Activated CD8-positive, alpha-beta memory T cell treated with anti-CD3 and anti-CD28 coated beads, Interleukin-2, amount 50 U/mL, for 24 hours (primary cell): ENCODE measurements around the gene CABP7.

ENCODE experiments used
- DNase-seq: peaks from one replicate; pipeline ENCODE4 v3.0.0-alpha.2; 2020; ENCODE audit errors: extremely low read depth

Gene CABP7

DNA sequence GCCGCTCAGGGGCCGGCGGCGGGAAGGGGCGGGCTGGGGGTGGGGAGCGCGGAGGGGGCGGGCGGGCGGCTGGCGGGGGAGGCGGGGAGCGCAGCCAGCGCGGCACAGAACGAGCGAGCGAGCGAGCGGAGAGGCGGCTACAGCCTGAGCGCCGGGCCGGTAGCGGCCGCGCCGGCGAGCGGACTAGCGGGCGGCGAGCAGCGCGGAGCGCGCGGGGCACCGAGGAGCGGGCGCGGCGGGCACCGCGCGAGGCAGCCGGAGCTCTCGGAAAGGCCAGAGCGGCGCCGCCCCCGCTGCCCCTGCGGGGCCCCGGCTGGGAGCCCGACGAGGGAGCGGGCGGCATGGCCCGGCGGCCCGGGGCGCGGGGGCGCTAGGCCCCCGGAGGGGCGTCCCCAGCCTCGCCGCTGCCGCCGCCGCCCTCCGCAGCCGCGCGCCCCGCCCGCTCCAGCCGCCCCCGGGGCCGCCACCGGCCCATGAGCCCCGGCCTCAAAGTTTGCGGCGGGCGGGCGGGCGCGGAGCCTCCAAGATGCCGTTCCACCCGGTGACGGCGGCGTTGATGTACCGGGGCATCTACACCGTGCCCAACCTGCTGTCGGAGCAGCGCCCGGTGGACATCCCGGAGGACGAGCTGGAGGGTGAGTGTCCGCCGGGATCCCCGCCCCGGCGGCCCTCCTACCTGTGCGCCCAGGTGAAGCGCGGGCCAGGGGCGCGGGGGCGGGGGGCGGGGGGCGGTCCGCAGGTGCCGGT is at the start of gene CABP7:
TSS of gene CABP7 (plus strand) at position 105 of the 747 bp plus-strand sequence. CDS start at position 527, 422 bp downstream.
- DNase-seq: no peak

GRCh38 chr22:29670626-29671025 is 49.2 kb upstream of the CABP7 start:
- DNase-seq: no peak

GRCh38 chr22:29673361-29674066 is 46.3 kb upstream of the CABP7 start:
- no peak for DNase-seq

DNA sequence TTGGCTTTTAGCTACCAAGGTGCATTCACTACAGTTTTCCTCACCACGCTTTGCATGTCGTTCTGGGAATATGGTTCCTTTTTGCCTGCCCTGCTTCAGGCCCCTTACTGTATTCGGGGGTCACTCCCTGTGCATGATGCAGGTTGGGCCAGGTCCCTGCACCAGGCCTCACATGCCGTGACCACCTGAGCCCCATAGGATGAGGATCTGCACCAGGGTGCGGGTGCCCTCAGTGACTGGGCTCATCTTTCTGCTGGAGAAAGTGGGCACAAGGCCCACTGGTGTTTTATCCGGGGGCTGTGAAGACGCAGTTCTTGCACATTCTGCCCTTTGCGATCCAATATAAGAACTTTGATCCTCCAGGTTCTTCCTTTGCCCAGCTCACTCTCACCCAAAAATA is 45.7 kb upstream of the CABP7 start:
- no peak for DNase-seq

DNA sequence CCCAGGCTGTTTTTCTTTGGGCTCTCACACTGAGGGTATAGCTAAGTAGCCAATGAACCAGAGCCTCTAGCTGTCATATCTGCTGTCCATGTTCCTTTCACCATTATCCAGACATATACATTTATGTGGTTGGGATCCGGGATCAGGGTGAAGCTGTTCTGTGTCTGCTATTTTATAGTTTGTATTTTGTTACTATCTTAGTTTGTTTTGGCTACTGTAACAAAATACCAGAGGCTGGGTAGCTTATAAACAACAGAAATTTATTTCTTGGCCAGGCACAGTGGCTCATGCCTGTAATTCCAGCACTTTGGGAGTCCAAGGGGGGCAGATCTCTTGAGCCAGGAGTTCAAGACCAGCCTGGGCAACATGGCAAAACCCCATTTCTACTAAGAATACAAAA is 40.5 kb upstream of the CABP7 start:
- DNase-seq: no peak

GRCh38 chr22:29683536-29683935 is 36.3 kb upstream of the CABP7 start:
- DNase-seq: no peak

DNA sequence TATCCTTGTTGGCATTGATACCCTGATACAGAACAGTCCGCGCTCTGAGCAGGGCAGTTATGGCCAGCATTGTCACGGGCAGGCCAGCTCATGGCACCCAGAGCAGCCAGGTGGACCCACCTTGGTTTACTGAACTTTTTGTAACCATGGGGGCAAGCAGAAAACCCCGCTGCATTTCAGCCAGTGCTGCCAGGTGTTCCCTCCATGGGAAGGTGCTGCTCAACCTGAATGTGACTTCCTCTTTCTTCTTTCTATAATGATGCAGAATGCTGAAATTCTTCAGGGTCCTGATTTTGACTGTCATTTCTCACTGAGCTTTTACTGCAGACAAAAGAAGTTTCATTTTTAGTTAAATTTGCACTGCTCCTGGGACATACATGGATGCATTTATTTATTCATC is 35.6 kb upstream of the CABP7 start:
- no peak for DNase-seq

DNA sequence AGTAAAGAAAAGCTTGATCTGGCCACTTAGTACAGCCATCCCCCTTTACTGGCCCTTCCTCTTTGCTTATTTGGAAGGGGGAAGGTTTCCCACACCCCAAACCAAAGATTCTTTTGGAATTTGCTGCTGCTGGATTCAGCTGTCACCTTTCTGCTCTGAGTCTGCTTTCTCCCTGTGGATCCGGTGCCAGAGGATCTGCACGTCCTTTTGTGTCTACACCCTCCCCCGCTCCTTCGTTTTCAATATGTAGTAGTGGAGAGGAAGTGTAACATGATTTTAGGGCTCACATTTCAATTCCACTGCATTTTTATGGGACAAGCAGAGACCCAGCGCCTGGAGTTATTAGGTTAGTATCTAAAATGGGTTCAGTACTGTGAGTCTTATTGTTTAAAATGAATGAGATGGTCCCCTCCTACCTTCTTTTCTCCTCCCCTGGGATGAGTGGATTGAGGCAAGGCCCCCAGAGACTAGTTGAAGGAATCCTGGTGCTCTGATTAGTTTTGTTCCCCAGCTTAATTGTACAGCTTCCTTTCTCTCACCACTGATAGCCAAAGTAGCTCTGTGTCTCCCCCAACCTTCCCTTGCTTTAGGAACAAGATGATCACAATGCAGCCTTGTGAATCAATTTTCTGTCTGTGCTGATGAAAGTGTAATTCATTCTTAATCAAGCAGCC is 30.5 kb upstream of the CABP7 start:
- DNase-seq: no peak

GRCh38 chr22:29689880-29690213 is 30.0 kb upstream of the CABP7 start:
- DNase-seq: no peak

DNA sequence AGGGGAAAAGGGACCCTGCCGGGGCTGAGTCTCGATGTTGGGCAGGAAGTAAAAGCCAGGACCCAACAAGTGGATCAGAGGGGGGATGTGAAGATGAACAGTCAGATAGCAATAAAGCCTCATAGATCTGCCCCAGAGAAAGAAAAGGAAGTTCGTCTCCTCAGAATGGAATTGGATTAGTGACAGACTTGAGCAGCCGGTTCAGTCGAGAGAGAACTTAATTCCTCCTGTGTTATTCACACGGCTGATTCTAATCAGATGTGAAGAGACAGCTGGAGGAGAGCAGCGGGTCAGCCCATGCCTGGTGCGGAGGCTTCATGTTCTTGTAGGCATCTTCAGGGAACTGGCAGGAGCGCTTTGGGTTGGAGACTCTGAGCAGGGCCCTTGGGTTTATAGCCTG is 29.3 kb upstream of the CABP7 start:
- DNase-seq: no peak

GRCh38 chr22:29691636-29692326 is 28.0 kb upstream of the CABP7 start:
- no peak for DNase-seq

GRCh38 chr22:29692327-29692640 is 27.5 kb upstream of the CABP7 start:
- DNase-seq: no peak

DNA sequence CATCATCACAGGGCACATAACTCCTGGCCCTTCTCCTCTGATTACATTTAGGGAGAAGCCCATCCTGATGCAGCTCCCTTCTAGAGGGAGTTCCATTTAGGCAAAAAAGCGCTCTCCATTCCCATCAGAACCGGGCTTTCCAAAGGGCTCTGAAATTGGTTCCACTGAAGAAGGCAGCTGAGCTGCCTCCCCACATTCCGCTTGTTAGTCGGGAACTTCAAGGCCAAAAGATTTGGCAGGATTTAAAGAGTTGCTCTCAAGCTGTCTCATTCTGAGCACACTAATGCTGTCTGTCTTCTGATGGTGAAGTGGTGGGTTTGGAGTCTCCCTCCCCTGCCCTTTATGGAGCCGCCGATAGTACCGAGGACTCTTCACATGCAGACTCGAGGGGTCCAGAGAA is 26.6 kb upstream of the CABP7 start:
- DNase-seq: no peak

GRCh38 chr22:29693671-29694070 is 26.1 kb upstream of the CABP7 start:
- no peak for DNase-seq

DNA sequence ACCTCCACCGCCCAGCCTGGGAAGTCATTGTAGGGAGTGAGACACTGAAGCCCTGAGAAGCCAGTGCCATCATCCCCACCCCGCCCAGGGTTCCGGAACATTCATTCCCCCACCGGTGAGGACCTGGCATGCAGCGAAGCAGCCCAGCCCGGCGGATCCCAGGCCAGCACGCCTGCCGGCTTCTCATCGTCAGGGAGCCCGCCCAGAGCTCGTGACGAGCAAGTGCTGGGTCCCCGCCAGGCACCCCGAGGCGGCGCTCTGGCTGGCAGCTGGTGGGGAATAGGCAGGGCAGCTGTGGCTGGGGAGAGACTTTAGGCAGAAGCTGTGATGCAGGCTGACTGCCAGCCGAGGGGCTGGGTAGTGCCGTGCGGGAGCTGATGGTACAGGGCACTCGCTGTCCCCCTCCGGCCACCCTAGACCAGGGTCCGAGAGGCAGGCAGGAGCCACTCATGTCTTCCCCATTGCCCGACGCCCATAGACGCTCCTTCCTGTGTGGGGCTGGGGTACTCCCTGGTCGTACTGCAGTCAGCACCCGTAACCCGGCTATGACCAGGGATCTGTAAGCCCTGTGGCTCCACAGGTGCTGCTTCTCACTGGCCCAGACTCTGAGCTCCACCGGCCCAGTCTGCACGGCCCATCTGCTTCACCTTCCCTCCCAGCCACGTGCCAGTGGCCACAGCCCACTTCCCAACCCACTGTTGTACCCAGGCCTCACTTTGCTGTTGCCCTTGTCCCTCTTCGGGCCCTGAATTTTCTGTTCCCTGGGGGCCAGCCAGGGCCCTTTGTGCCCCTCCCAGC is 24.5 kb upstream of the CABP7 start:
- DNase-seq: no peak

DNA sequence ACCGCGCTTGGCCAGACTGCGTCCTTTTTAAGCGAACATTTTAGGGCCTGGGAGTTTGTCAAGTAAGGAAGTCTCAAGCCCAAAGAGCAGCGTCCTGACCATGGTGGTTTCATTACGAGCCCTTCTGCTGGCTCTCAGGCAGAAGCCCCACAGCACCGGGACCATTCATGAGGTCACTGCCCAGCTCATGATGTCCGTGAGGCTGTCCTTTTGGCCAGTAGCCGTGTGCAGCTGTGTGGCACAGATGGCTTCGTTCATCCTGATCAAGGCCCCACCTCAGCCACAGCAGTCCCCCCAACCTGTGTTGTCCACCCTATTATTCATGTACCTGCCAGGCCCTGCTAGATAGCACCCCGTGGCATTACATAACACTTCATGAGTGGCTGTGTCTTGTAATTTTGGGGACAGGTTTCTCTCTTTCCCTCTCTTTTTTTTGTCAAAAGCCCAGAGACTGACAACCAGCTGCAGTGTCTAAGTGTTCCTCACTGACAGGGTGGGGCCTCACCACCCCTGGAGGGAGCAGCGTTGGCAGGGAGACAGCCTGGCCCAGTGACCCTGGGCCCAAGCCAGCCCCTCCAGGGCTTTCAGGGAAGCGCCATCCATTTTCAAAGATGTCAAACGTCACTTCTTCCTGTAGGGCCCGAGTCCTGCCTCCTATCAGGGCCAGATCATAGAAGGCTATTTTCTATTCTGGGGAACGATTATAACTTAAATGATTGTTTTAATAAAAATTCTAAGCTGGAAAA is 21.8 kb upstream of the CABP7 start:
- DNase-seq: no peak

DNA sequence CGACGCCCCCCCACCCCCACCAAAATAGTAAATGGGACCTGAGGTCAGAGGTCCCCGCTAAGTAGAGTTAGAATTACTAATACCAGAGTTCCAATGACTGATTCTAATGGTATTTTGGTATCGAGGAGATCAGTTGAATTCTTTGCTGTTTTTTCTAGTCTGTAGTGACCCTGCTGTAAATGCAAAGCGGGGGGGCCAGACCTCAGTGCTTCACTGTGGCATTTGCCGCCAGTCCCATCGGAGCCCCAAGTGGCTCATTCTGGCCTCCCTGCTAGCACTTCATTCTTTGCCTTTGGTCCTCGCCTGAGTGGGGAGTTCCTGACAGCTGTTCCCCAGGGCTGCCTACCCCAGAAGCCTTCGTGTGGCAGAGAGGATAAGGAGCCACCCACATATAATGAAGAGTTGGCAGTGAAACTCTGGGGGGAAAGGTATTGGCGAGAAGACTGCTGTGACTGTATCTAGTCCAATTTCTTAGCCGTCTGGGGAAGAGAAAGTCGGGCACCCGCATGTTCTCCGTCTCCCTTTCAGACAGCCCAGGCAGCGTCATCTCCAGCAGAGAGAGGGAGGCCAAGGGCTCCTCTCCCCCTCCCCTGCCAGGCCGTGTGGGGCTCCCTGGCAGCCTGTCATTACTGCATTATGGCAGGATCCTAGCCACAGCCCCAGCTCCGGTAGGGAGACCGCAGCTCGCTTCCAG is 19.4 kb upstream of the CABP7 start:
- no peak for DNase-seq

DNA sequence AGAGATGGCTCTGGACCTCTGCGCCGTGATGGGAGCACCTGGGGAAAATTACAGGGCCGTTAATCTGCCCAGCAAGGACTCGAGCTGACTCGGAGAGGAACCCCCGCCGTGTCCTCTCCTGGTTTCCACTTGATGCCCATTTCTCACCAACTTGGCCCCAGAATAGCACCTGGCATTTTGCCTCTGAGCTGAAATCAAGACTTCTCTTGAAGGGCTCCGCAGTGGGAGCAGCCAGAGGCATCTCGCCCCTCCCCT is 19.0 kb upstream of the CABP7 start:
- no peak for DNase-seq

- DNase-seq: no peak
Measured at GRCh38 chr22:29701155-29701999, 18.4 kb upstream of the CABP7 start.
